ENCODE data around the gene PPP3CA.

The PPP3CA gene

GRCh38 chr4:101347267-101347556 is at the start of gene PPP3CA:
Gene PPP3CA (minus strand): TSS chr4:101347526.
- no peak for DNase-seq

- peak; percentile 27 for DNase-seq
Measured at GRCh38 chr4:101393256-101393655, 45.9 kb upstream of the PPP3CA start.

DNA sequence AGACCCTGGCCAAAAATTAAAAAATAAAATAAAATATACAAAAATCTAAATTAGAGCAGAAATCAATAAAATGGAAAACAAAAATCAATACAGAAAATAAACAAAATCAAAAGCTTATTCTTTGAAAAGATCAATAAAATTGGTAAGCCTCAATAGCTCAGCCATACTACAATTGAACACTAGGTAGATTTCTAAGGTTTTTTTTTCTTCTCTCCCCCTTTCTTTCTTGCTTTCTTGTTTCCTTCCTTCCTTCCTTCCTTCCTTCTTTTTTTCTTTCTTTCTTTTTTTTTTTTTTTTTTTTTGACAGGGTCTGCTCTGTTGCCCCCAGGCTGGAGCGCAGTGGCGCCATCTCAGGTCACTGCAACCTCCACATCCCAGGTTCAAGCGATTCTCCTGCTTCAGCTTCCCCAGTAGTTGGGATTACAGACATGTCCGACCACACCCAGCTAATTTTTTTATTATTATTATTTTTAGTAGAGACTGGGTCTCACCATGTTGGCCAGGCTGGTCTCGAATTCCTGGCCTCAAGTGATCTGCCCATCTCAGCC is 23.4 kb upstream of the PPP3CA start:
- DNase-seq = no peak

DNA sequence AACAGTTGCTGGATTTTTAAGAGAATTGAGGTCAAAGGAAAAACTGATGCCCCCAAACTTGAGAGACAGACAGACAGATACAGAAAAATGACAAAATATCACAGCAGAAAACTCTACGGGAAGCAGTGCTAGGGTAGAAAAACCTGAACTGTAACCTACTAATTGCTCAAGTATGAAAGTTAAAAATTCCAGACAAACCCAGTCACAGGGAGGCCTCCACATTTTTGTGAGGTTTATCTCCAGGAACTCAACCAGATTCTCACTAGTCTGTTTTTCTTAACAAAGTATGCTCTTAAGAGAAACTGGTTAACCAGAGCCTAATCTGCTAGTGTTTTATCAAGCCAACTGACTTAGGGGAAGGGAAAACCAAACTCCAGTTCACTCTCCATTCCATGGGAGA is 19.9 kb upstream of the PPP3CA start:
- DNase-seq = no peak

DNA sequence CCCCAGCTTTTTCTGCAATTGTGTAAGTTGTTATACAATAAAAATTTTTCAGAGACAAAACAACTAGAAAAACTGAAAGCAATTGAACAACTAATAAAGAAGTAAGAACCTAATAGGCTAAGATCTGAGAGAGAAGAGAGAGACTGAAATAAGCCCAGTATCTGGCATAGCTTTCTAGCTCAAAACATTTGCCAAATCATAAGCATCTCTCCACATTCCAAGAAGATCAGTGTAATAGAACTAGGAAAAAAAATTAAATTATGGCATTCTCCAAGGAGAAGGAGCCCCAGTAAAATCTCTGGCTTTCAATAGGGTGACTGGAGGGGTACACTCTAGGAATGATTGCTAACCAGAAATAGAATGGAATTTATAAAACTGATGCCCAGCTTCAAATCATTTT is 19.0 kb upstream of the PPP3CA start:
- DNase-seq = no peak

- no peak for DNase-seq
Measured at GRCh38 chr4:101357751-101358150, 10.4 kb upstream of the PPP3CA start.

DNA sequence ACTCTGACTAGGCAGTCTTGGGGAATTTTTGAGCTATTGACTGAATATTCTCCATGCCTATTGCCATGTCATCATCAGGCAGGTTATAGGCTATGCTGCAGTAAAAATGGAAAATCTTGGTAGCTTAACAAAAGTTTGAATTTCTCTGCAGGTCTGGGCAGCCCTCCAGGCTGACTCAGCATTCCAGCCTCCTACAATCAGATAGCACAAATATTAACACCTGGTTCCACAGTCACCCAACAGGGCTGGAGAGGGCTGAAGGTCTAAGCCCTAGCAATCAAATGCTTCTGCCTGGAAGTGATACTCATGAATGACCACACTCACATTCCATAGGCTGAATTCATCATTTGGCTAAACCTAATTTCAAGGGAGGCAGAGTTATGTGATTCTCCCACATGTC is 9.6 kb upstream of the PPP3CA start:
- DNase-seq = no peak

DNA sequence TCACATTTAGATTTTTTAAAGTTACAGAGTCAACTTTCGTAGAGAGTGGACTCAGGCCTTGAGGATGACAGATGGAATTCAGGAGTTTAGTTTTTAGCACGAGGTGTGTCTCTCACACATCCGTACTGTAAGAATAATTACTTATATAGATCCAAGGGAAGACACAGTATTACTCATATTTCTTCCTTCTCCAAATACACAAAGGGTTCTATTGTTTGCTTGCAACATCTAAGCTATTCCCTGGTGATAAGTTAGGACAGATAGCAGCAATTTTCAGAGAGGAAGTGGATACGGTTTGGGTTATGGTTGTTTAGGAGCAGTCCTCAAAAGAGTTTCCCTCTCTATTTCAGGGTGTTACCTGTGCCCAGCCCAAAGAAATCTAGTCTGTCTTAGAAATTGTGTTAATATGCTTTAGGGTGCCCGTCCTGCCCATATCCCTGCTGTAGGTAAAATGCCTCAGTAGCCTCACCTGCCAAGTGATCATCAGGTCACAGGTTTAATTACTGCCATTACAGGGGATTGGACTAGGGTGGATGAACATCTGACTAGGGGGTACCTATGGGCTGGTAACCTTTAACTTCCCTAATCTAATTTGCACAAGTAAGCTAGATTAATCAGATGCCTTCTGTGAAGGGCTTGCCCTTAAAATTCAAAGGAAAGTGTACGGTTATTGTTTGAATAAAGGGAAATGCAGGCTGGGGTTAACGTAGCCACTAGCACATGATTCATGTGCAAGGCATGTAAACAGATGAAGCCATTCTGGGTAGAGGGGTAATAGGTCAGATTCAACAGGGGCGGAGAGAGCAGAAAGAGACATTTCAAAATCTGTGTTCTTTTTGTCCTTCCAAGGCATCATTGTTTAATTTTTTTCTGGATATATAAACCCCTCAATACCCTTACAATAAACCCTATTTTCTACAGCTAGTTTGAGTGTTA is 8.7 kb upstream of the PPP3CA start:
- DNase-seq = no peak

- DNase-seq = no peak
Measured at GRCh38 chr4:101355246-101355645, 7.9 kb upstream of the PPP3CA start.

GRCh38 chr4:101349801-101350064 is 2.4 kb upstream of the PPP3CA start:
- no peak for DNase-seq

GRCh38 chr4:101348995-101349800 is 1.9 kb upstream of the PPP3CA start:
- DNase-seq = peak; percentile 76

DNA sequence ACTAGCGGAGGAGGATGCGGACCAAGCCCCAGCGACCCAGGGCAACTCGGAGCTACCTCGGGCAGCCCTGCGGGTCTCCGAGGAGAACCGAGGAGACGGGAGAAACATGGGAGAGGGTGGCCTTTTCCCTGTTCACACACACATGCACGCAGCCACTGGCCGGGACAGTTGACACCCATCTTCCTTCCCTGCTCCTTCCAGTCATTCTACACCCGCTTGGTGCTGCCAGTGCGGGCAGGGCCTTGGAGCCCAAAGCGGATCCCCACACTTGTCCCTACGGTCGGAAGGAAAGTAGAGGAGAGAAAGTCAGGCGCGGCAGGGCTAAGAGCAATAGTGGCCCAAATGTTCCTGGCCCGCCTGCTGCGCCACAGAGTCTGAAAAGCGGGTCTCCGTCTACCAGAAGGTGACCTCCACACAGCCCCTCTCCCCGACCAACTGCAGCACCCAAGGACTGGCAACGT is 1.1 kb upstream of the PPP3CA start:
- no peak for DNase-seq

DNA sequence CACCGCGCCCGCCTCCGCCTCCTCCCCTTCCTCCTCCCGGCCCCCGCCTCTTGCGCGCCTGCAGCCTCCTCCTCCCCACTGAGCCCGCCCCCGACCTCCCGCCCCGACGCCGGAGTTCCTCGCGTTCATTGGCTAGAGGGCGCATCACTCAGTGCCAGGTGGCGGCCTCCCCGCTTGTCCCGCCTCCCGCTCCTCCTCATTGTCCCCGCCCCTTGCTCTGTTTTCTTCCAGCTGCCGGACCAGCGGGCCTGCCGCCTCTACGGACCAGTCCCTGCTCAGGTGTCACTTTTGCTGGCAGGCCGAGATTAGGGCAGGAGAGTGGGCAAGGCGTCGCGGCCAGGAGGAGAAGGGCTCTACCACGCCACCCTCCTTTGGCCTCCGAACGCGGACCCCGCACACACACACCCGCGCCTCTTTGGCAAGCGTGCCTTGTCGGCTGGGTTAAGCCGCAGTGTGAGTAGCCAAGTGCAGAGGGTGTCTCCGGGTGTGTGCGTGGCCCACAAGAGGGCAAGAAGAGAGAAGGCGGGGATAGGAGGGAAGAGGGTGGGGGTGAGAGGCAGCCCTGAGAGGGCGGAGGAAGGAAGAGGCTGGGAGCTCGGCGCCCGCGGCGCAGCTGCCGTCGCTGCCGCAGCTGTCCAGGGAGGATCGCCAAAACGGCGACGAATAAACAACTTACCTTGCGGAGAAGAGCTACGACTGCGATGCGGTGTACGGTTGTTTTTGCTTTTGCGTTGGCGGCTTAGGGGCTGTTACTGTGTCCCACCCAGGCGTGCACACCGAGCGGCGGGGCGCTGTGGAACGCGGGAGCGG is 436 bp upstream of the PPP3CA start:
- DNase-seq = peak; percentile 94

DNA sequence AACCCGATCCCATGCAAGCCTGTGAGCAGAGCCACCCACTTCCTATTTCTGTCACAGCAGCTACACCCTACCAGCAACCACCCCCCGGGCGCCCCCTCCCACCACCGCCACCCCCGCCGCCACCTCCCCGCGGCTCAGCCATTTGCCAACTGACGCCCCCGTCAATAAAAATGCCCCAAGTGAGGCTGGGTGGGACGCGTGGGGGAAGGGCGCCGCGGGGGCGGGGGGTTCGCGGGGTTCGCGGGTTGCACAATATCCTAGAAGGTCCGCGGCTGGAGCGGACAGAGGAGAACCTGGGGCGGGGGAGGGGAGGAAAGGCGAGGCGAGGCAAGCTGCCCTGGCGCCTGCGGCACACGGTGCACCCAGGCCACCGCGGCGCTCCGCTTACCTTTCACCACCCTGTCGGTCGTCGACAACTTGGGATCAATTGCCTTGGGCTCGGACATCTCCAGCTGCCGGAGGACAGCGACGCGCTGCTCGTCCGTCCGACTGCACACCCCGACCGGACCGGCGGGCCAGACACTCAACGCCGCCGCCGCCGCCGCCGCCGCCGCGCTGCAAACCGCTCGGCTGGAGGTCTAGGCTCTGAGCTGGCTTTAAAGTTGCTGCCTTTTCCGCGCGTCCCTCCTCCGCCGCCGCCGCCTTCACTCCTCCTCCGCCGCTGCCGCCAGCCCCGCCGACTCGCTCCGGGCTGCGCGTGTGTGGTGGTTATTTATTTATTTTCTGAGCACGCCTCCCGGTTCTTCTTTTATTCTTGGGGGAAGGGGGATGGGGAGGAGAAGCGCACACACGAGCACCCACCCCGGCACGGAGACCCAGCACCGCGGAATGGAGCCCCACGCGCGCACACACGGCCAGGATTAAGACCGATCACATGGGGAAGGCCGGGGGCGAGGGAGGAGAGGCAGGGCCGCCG is 717 bp downstream of the PPP3CA start:
- no peak for DNase-seq

GRCh38 chr4:101345596-101346350 is 1.6 kb downstream of the PPP3CA start:
- peak; percentile 31 for DNase-seq

- DNase-seq = no peak
Measured at GRCh38 chr4:101345271-101345595, 2.1 kb downstream of the PPP3CA start.

- no peak for DNase-seq
Measured at GRCh38 chr4:101339332-101339731, 8.0 kb downstream of the PPP3CA start.

DNA sequence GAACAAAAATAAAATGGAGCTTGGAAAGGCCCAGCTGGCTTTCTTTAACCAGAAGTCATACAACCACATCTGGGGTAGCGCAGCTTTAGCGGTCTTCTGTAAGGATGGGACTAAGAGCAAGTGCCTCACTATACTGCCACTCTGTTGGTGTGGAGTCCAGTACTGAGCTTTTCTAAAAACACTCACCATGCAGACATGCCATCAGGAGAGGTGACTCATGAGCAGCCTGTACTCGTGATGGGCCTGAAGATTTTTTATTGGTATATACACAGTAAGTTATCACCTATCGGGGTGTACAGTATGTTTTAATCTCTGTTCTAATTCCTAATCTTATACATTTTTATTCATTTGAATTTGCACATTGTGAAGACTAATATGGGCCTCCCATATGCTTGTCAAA is 9.6 kb downstream of the PPP3CA start:
- DNase-seq = no peak

- DNase-seq = no peak
Measured at GRCh38 chr4:101334963-101335572, 12.3 kb downstream of the PPP3CA start.

DNA sequence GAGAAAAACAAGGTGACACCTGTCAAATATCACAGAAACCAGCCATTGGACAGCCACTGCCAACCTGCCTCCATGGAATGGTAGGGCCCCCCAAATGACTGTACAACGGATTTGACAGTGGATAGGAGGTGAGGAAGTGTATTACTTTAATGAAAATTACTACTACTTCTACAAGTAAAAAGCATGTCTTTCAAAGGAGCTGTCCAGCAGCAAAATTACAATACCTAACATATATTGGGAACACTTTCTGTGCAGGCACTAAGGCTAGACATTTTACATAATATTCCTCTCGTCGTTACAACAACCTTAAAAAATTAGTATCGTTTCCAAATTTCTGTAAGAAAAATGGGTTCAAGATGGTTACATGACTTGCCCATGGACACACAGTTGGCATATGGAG is 14.9 kb downstream of the PPP3CA start:
- DNase-seq = no peak

DNA sequence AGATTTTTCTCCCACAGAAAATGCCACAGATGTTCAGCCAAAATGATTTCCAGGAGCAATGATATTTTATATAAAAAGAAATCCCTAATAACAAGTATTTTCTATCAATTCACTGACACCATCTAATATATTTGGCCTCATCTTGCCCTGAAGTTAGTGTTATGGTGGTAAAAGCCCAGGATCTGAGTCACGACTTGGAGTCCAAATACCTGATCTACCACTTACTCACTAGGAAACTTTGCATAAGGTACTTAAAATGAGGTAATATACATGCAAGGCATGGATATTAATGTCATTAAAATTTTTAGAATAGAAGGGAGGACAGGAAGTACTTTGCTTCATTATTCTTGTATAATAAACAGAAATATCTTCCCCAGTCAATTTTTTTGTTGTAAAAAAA is 16.3 kb downstream of the PPP3CA start:
- DNase-seq = no peak

Measured in NCI-H446 treated with DMSO at 0.1 percent for 48 hours (cell line).